ENCODE data around the gene SMPDL3A. TPM values are rescaled to one million over a fixed set of nuclear protein-coding genes. Genes with fewer than 3 reads are reported as not detected.

The SMPDL3A gene
- total RNA-seq, 1 donor from 2014 or later: 3.5 TPM

- H3K4me3 ChIP-seq (ENCODE audit: low read depth, low read length): no peak overlapping the region
- no peak for TF ChIP-seq CTCF (conservative IDR thresholded peaks at IDR 0.05; ENCODE audit: low read depth, low read length)
- DNase-seq (ENCODE audit: low read depth): no peak
Observed at GRCh38 chr6:122839906-122840305, 50.8 kb downstream of the SMPDL3A start.

- TF ChIP-seq CTCF (conservative IDR thresholded peaks at IDR 0.05; ENCODE audit: low read depth, low read length): no peak
Observed at GRCh38 chr6:122845464-122845863, 56.4 kb downstream of the SMPDL3A start.

GRCh38 chr6:122845916-122846612 lies 57.0 kb downstream of the SMPDL3A start:
- no peak for TF ChIP-seq CTCF (conservative IDR thresholded peaks at IDR 0.05; ENCODE audit: low read depth, low read length)
- DNase-seq (ENCODE audit: low read depth): no peak
- no peak overlapping the region for H3K4me3 ChIP-seq (ENCODE audit: low read depth, low read length)

More at GRCh38 chr6:122845464-122845863, 56.4 kb downstream of the SMPDL3A start:
- H3K4me3 ChIP-seq (ENCODE audit: low read depth, low read length): no peak overlapping the region
- DNase-seq (ENCODE audit: low read depth): no peak

GRCh38 chr6:122853259-122853995 lies 64.4 kb downstream of the SMPDL3A start:
- H3K4me3 ChIP-seq (ENCODE audit: low read depth, low read length): no peak overlapping the region
- no peak for DNase-seq (ENCODE audit: low read depth)
- TF ChIP-seq CTCF (conservative IDR thresholded peaks at IDR 0.05; ENCODE audit: low read depth, low read length): no peak

Other genes starting within 250 kb of the SMPDL3A start
- 23.2 and 48.5 TPM in 2 replicates for gene PKIB, start 178.9 kb upstream of the SMPDL3A start, total RNA-seq
- not detected in 2 replicates for gene FABP7, start 9.5 kb upstream of the SMPDL3A start, total RNA-seq
- gene CLVS2, start 207.0 kb downstream of the SMPDL3A start, total RNA-seq: not detected in 2 replicates